GM21367 (cell line): ENCODE measurements around the gene PLXNA4.

Source experiments
- ATAC-seq: cut with Tn5 transposase; IDR thresholded peaks from one replicate; pipeline ENCODE4 v1.9.1; 2021; ENCODE audit not compliant: unreplicated experiment

Gene PLXNA4

DNA sequence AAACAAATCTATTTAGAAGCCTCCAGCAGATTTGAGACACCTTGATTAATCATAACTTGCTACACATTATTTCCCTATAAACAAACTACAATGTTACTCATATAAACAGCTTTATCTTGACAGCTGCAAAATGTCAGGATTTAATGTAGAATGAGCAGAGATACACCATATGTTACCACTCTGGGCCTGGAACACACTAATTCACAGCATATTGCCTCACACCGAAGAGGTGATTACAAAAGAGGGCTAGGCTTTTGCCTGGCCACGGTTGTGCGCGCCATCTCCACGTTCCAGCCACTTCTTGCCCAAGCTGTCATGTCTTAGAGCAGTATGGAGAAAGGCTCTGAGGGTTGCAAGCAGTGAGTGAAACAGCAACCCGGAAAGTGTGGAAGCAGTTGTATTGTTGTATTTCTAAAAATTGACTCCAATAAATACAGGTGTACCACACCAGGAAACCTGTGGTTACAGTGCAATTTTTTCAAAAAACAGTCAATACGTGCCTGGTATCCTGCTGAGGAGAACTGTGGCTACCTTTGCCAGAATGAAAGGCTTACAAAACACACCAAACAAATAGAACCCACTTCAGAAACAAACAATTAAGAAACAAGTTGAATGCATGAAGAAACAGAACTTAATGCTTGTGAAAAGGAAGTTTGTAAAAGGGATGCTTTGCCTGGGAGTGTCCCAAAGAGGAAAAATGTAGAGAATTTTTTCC, 498.1 kb downstream of the PLXNA4 start:
- ATAC-seq, result no peak

DNA sequence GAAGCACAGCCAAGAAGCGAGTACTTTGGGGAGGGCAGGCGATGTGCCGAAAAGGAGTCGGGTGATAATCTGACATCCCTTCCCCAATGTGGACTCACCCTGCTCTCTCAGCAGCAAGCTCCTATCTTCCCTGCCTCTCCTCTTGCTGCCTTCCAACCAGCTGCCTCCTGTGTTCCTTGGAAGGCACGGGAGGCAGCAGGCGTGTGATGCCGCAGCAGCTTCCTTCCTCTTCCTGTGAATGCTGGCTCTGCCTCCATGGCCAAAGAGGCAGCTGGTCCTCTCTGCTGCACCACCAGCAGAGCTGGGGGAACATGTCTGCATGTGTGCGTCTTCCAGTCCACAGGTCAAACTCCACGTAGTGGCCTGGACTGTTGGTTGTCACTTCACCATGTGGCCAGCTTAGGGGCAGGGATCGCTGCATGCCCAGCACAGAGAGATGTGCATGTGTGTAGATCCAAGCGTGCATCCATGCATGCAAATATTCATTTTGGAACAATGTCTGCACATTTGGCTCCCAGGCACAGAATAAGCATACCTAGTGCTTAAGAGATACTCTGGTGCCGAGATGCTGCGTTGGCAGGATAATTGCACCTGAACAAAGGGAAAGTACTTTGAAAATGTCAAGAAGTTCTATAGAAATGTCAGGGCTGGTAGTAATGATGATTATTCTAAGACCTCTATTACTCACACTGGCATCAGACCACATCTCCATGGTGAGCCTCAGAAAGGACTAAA, 499.8 kb downstream of the PLXNA4 start:
- no peak for ATAC-seq

DNA sequence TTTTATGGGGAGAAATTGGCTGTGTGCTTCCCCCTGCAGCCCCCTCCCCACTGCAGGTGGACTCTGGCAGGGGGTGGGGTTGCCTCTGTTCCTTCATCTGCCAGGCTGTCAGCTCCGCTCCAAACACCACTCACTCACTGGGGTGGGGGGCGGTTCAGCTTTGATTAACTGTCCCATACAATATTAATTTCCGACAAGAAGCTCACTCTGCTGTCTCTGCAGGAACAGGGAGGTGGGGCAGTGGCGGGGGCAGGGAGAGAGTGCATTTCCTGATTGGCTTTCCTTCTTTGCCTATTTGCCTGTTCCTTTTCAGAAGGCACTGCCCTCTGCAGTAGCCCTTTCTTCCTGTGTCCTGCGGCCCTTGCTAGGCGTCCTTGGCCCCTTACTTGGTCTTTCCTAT, 500.8 kb downstream of the PLXNA4 start:
- ATAC-seq, result no peak

DNA sequence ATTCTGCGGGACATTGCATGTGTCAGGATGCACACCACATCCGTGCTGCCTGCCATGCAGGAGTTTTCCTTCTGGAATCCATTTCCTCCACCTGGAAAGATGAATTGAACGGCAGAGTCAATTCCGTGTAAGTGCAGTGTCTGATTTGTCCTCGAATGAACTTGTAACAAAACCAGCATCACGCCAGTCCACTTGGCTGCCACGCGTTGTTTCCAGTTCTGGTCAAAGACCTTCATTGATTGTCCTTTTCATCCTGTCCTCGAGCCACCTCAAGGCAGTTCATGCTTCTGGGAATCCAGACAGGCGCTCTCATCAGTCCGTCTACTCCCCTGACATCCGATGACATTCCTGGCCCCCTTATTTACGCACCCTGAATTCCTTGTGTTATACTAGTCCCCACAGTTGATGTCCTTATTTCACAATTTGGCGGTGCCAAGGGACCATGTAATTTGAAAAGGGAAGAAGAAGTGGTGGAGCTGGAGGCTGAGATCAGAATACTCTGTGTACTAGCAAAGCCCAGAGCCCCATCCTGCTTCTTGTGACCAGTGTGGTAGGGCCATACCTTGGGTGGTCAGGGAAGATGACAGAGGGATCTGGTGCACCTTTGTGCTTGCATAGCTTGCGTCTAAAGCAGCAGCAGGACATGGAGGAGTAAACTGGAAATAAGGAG, 502.2 kb downstream of the PLXNA4 start:
- no peak for ATAC-seq
